ENCODE measurements around the gene CLEC9A.

GRCh38 chr12:10097521-10097920 is 67.0 kb downstream of the CLEC9A start:
- TF ChIP-seq, protein P1, sequence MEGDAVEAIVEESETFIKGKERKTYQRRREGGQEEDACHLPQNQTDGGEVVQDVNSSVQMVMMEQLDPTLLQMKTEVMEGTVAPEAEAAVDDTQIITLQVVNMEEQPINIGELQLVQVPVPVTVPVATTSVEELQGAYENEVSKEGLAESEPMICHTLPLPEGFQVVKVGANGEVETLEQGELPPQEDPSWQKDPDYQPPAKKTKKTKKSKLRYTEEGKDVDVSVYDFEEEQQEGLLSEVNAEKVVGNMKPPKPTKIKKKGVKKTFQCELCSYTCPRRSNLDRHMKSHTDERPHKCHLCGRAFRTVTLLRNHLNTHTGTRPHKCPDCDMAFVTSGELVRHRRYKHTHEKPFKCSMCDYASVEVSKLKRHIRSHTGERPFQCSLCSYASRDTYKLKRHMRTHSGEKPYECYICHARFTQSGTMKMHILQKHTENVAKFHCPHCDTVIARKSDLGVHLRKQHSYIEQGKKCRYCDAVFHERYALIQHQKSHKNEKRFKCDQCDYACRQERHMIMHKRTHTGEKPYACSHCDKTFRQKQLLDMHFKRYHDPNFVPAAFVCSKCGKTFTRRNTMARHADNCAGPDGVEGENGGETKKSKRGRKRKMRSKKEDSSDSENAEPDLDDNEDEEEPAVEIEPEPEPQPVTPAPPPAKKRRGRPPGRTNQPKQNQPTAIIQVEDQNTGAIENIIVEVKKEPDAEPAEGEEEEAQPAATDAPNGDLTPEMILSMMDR (IDR thresholded peaks at IDR 0.05 in 2 of 3, conservative IDR thresholded peaks at IDR 0.05 in 1 of 3; ENCODE audit: borderline replicate concordance in 1 of 3, insufficient read depth in 1 of 3, low read depth in 2 of 3, low read length in 2 of 3), result no peak
- TF ChIP-seq RAD21 (IDR thresholded peaks at IDR 0.05; ENCODE audit: low read depth) (no peak), SIN3A (IDR thresholded peaks at IDR 0.05; ENCODE audit: low read depth) (no peak), ZNF274 (IDR thresholded peaks at IDR 0.05; ENCODE audit: low read depth, low read length) (no peak), EZH2phosphoT487 (IDR thresholded peaks at IDR 0.05; ENCODE audit: borderline replicate concordance) (no peak), CBX3 (IDR thresholded peaks at IDR 0.05; ENCODE audit: low read depth) (no peak), SP1 (IDR thresholded peaks at IDR 0.05; ENCODE audit: low read depth) (no peak), POLR2A (IDR thresholded peaks at IDR 0.05; ENCODE audit: borderline replicate concordance, extremely low read depth, insufficient read depth, insufficient read length) (no peak), REST (IDR thresholded peaks at IDR 0.05; ENCODE audit: low read depth) (no peak), POLR2AphosphoS5 (IDR thresholded peaks at IDR 0.05; ENCODE audit: low read depth, low read length) (no peak)
